Stimulated activated CD8-positive, alpha-beta memory T cell treated with anti-CD3 and anti-CD28 coated beads, Interleukin-7, amount 100 ng/mL, for 24 hours (primary cell): ENCODE results near the gene ZNF668.
A peak's percentile ranks its signal among the peaks of the same experiment; 100 is the strongest.

Source experiments
- DNase-seq: peaks from one replicate; pipeline ENCODE4 v3.0.0-alpha.2; 2020; ENCODE audit warnings: low read depth

The ZNF668 gene

DNA sequence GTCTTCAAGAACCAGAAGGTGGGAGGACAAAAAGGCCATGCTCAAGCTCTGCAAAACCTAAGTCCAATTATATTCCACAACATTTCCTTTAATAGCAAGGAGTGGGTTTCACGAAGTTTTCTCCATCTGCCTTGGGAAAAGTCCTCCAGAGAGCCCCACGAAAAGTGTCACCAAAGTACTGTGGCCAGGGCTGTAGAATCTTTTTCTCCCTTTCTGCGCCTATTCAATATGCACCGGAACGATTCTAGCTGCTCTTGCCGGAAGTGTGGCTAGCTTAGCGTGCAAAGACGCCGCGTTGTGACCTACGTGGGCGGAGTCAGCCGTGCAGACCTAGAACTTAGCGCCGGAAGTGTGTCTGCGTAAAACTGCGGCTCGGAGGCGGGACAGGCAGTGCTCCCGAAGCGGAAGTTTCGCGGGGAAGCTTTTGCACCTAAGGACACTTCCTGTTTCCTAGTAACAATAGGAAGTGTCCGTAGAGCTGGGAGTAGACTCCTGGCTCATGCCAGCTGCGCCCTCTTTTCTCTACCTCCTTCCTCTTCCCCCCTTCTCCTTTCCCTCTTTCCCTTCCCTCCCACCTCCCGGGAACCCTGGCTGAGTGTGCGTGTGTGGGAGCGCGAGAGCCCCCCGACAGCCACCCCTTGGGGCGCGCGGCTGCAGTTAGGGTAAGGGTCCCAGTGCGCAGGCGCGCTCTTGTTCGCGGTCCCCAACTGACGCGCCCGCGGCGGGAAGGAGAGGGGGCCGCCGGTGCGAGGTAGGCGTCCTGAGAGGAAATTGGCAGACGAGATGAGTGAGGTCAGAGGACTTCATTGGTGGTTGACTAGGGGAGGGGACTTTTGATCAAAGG is at the start of gene ZNF668, which contains the start of gene ZNF646:
TSS of gene ZNF668 (minus strand) at position 271 of the 844 bp plus-strand sequence. CDS start 9,781 bp downstream, outside the sequence.
TSS of gene ZNF646 (plus strand) at position 453 of the 844 bp plus-strand sequence. CDS start 1,903 bp downstream, outside the sequence.
- peak; percentile 95 for DNase-seq

DNA sequence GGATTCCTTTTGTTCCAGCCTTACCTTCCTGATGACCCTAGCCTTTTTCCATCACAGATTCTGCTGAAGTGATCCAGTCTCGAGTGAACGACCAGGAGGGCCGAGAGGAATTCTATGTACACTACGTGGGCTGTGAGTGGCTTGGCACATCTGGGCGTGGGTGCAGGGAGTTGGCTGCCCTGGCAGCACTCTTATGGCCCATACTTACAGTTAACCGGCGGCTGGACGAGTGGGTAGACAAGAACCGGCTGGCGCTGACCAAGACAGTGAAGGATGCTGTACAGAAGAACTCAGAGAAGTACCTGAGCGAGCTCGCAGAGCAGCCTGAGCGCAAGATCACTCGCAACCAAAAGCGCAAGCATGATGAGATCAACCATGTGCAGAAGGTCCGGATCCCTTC is 46.1 kb upstream of the ZNF668 start:
- DNase-seq, result no peak

GRCh38 chr16:31118223-31119155 is 44.4 kb upstream of the ZNF668 start:
- DNase-seq, result no peak

- DNase-seq, result peak; percentile 94
Measured at GRCh38 chr16:31117384-31118222, 43.6 kb upstream of the ZNF668 start, which contains the start of gene KAT8. KAT8 (plus strand) TSS chr16:31117664; CDS start chr16:31117682, 18 bp downstream.

DNA sequence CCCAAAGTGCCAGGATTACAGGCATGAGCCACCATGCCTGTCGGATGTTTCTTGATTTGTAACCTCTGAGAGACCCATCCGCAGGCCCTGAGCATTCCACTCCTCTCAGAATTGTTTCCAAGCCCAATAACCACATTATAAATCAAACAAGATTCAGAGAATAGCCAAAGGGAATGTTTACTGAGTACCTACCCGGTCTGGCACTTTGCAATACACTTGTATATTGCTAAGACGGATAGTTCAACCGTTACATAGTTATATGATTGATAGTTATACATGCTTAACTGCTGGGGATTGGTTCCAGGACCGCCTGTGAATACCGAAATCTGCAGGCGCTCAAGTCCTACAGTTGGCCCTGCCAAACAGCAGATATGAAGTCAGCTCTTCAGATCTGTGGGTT is 40.4 kb upstream of the ZNF668 start:
- DNase-seq, result no peak

DNA sequence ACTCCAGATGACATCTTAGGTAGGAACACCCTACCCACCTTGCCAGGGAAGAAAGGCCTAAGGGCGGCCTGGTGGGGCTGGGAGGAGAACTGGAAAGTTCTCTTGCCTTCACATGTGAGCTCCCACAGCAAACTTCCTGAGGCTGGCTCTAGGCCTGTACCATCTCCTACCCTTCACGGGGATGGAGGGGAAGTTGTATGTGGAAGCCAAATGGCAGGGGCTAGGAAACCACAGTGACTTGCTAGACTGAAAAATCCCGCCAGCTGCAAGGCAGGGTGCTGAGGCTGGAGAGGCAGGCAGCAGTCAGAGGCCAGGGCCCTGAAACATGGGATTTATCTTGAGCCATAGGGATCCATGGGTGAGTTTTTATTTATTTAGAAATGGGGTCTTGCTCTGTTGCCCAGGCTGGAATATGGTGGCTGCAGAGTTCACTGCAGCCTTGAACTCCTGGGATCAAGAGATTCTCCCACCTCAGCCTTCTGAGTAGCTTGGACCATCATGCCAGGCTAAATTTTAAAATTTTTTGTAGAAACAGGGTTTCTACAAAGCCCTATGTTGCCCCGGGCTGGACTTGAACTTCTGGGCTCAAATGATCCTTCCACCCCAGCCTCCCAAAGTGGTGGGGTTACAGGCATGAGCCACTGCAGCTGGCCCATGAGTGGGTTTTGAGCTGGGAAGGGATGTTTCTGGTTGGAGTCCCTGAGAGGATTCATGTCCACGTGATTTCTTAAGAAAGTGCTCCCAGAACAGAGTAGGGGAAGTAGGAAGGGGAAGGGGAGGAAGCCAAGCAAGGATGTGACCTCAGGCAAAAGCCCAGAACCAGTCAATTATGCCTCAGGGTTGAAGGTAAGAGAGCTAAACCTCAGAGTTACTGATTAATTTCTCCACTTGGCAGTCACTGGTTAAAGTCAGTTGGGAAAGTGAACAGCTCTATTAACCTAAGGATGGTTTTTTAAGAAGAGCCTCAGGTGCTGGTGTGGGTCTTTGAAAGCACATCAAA is 39.4 kb upstream of the ZNF668 start:
- DNase-seq, result no peak

- no peak for DNase-seq
Measured at GRCh38 chr16:31112711-31113110, 38.7 kb upstream of the ZNF668 start.

GRCh38 chr16:31111881-31112466 is 37.9 kb upstream of the ZNF668 start:
- DNase-seq, result no peak

DNA sequence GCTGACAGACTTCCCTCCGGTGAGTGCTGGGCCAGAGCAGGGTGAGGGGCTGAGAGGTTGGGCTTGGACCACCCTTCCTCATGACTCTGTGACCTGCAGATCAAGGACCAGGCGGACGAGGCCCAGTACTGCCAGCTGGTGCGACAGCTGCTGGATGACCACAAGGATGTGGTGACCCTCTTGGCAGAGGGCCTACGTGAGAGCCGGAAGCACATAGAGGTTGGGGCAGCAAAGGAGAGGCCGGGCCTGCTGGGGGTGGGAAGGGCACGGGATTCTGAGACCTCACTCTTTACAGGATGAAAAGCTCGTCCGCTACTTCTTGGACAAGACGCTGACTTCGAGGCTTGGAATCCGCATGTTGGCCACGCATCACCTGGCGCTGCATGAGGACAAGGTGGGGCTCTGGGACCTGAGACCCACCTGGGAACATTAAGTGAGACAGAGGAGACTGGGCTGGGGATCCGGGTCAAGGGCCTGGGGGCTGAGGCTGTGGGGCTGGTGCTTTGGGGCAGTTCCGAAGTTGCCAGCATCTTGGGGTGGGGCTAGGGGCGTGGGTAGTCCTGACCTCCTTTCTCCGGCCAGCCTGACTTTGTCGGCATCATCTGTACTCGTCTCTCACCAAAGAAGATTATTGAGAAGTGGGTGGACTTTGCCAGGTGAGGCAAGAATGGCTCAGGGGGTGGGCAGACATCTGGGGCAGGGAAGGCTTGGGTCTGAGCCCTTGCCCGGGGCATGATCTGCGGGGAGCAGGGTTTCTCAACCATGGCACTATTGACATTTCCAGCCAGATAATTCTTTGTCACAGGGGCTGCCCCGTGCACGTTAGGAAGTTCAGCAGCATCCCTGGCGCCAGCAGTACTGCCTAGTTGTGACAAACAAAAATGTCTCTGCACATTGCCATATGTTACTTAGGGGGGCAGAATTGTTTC is 36.3 kb upstream of the ZNF668 start:
- no peak for DNase-seq

GRCh38 chr16:31109622-31110021 is 35.6 kb upstream of the ZNF668 start:
- no peak for DNase-seq

DNA sequence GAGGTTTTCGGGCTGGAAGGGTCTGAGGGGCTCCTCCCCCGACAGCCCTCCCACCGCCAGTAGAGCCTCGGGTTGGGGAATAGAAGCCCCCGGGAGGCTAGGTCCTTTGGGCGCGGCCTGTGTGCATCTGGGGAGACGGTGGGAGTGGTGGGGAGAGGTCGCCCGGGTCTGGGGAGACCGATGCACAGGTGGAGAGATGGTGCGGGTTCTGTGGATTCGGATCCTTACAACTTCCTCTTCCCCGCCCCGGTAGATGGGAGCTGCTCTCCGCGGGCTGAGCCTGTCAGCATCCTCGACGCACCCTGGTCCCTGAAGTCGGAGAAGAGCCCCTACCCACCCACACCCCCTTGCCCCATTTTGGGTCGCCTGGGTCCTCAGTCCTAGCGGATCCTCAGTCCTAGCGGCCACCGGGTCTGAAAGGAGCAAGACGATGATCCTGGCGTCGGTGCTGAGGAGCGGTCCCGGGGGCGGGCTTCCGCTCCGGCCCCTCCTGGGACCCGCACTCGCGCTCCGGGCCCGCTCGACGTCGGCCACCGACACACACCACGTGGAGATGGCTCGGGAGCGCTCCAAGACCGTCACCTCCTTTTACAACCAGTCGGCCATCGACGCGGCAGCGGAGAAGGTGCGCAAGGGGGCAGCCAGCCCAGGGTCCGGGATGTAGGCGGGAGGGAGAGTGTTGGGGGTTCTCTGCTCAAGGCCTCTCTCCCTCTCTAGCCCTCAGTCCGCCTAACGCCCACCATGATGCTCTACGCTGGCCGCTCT is 34.9 kb upstream of the ZNF668 start:
- DNase-seq, result no peak

- peak; percentile 49 for DNase-seq
Measured at GRCh38 chr16:31108035-31108793, 34.2 kb upstream of the ZNF668 start, which contains the start of gene BCKDK. BCKDK (plus strand) TSS chr16:31108386; CDS start chr16:31109224, 838 bp downstream.

DNA sequence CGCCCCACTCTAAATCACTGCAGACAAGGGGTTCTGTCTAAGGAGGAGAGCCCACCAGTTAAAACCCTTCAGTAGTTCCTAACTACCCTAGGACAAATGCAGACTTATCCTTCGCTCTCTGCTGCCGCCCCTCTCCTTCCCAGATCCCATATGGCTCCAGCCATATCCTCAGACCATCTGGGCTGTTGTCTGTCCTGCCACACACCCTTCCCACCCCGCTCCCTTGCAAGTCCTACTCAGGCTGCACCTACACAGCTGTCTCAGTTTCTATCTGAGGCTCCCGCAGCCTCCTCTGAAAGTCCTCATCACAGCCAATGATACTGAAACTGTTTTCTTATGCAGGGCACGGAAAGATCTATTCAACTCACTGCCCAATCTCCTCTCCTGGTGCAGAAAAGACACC is 33.4 kb upstream of the ZNF668 start:
- DNase-seq, result no peak

DNA sequence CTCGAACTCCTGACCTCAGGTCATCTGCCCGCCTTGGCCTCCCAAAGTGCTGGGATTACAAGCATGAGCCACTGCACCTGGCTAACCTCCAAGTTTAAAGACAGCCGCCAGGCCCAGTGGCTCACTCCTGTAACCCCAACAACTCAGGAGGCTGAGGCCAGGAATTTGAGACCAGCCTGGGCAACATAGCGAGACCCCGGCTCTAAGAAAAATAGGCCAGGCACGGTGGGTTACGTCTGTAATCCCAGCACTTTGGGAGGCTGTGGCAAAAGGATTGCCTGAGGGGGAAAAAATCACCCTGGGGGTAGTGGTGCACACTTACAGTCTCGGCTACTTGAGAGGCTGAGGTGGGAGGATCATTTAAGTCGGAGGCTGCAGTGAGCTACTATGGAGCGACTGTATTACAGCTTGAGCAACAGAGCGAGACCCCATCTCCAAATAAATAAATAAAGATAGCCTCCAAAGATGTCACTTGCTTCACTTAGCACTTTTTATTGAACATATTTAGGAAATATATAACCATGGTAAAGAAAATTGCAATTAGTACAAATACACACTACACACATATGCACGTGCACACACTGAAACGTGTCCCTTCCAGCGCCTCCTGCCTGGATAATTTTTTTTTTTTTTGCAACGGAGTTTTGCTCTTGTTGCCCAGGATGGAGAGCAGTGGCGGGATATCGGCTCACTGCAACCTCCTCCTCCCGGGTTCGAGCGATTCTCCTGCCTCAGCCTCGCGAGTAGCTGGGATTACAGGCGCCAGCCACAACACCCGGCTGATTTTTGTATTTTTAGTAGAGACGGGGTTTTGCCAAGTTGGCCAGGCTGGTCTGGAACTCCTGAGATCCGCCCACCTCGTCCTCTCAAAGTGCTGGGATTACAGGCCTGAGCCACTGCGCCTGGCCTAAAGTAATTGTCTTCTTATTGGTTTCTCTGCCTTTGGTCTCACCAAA is 32.7 kb upstream of the ZNF668 start:
- DNase-seq, result no peak

GRCh38 chr16:31105677-31106213 is 31.7 kb upstream of the ZNF668 start:
- DNase-seq, result peak; percentile 79
